NCI-H1417 (cell line): ENCODE results near the gene NTRK1.

Experiments
- DNase-seq, 3 experiments: peaks; one replicate each; lab custom pipeline; 2025; lab: John Stamatoyannopoulos, UW

The NTRK1 gene

GRCh38 chr1:156898161-156898566 lies 37.5 kb downstream of the NTRK1 start:
- DNase-seq, result no peak

- no peak for DNase-seq
These were observed 38.5 kb downstream of the NTRK1 start for GRCh38 chr1:156898971-156899664.

GRCh38 chr1:156899956-156900718 lies 39.5 kb downstream of the NTRK1 start:
- no peak for DNase-seq

DNA sequence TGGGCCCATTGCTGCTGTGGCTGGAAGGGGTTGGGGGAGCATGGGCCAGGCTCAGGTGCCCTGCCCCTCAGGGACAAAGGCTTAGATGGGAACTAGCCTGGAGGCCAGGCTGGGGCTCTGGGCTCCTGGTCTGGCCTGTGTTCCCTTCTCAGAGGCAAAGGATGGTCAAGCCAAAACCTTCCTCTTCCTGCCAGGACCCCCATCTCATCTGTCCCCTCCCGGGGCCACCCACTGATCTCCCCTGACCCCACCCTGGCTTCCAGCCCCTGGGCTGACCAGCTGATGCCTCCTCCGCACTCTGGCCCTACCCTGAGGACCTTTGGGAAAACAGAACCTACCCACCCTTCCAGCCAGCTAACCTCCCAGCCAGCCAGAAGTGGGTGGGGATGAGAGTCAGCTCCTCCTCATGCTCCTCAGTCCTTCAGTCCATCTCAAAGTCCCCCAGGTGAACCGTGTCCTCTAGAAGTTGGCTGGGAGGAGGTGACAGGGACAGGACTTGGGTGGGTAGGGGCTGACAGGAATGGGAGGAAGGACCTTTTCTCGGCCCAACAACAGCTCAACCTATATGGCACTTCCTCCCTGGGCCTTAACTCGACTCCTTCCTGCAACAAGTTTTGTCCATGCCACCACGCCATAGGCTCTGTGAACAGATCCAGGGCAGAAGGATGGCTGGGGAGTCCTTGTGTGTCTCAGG lies 40.4 kb downstream of the NTRK1 start:
- no peak for DNase-seq

- DNase-seq, result no peak
These were observed 40.9 kb downstream of the NTRK1 start for GRCh38 chr1:156901590-156901900.

- DNase-seq, result no peak
These were observed 41.6 kb downstream of the NTRK1 start for GRCh38 chr1:156901966-156902915.

GRCh38 chr1:156903328-156904091 lies 42.8 kb downstream of the NTRK1 start:
- DNase-seq, result no peak

DNA sequence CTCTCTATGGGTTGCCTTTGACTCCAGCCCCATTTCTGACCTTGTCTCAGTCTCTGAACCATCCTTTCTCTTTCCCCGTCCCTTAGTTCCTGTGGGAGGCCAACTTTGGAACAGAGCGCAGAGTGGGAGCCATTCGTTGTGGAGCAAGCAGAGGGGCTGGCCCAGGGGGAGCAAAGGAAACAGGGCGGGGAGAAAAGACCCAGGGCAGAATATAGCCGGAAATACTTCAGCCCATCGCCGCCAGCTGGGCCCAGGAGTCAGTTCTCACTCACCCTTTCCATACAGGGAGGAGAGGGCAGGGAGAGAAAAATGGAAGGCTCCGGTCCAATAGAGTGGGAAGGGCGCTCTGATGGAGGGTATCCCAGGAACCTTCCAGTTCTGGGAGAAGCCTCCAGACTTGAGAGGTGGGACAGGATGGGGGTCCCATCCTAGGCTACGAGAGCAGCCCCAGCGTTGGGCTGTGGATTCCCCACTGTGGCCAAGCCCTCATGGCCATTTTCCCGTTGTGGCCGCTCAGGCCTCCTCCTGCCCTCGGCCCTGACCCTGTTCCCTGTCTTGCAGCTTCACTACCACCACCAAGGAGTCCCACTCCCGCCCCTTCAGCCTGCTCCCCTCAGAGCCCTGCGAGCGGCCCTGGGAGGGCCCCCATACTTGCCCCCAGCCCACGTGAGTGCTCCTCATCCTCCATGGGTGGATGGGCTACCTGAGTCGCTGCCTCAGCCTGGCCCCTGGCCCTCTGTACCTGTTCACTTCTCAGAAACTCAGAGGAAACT lies 43.7 kb downstream of the NTRK1 start:
- no peak for DNase-seq

DNA sequence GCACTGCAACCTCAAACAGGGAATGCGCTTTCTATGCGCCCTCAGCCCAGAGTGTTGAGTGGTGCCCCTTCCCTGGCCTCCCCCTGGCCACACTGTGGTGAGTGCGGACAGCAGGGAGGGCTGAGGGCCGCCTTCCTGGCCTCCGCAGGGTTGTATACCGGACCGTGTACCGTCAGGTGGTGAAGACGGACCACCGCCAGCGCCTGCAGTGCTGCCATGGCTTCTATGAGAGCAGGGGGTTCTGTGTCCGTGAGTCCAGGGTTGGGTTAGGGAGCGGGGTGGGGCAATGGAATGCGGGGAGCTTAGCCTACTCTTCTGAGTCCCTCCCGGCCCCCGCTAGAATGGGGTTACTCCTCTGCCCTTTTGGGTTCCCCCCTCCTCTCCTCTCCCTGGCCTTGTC lies 44.5 kb downstream of the NTRK1 start:
- no peak for DNase-seq

- DNase-seq, result no peak
These were observed 45.0 kb downstream of the NTRK1 start for GRCh38 chr1:156905651-156906050.

DNA sequence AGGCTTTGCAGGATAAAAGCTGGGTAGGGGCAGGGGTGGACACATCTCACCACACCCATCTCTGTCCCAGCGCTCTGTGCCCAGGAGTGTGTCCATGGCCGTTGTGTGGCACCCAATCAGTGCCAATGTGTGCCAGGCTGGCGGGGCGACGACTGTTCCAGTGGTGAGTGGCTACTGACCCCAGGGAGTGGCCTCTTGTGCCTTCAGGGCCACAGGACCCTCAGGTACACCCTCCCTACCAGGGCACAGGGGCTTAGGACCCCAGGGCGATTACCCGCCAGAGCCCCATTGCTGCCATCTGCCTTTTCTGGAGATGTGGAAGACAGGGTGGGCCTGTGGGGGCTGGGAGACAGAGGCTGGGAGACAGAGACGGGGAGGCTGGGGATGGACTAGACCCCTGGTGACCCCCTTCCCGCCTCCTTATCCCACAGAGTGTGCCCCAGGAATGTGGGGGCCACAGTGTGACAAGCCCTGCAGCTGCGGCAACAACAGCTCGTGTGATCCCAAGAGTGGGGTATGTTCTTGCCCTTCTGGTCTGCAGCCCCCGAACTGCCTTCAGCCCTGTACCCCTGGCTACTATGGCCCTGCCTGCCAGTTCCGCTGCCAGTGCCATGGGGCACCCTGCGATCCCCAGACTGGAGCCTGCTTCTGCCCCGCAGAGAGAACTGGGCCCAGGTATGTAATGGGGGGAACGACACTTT lies 45.7 kb downstream of the NTRK1 start:
- no peak for DNase-seq

DNA sequence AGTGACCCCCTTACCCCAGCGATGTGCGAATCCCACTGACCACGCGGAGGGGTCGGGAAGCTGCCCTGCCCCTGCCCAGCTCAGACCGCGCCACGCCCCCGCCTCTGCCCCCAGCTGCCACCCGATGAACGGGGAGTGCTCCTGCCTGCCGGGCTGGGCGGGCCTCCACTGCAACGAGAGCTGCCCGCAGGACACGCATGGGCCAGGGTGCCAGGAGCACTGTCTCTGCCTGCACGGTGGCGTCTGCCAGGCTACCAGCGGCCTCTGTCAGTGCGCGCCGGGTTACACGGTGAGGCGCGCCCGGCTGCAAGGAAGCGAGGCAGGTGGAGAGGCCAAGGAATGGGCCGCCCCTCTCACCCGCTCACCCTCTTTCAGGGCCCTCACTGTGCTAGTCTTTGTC lies 47.9 kb downstream of the NTRK1 start:
- DNase-seq, result no peak

GRCh38 chr1:156908955-156909354 lies 48.3 kb downstream of the NTRK1 start:
- DNase-seq, result no peak

GRCh38 chr1:156909671-156910070 lies 49.0 kb downstream of the NTRK1 start:
- no peak for DNase-seq

DNA sequence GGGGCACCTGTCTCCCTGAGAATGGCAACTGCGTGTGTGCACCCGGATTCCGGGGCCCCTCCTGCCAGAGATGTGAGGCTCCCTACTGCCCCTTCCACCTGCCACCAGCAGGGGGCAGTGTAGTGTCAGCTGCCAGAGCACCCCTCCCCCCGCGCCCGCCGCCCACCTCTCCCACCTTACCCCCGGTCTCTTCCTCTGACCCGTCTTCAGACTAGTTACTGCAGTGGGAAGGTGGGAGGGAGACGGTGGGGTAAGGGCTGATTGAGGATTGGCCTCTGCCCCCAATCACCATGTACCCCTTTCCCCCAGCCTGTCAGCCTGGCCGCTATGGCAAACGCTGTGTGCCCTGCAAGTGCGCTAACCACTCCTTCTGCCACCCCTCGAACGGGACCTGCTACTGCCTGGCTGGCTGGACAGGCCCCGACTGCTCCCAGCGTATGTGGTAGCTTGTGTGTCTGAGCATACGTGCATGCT lies 49.7 kb downstream of the NTRK1 start:
- peak; percentile 56 to 63 (median 60) for DNase-seq

DNA sequence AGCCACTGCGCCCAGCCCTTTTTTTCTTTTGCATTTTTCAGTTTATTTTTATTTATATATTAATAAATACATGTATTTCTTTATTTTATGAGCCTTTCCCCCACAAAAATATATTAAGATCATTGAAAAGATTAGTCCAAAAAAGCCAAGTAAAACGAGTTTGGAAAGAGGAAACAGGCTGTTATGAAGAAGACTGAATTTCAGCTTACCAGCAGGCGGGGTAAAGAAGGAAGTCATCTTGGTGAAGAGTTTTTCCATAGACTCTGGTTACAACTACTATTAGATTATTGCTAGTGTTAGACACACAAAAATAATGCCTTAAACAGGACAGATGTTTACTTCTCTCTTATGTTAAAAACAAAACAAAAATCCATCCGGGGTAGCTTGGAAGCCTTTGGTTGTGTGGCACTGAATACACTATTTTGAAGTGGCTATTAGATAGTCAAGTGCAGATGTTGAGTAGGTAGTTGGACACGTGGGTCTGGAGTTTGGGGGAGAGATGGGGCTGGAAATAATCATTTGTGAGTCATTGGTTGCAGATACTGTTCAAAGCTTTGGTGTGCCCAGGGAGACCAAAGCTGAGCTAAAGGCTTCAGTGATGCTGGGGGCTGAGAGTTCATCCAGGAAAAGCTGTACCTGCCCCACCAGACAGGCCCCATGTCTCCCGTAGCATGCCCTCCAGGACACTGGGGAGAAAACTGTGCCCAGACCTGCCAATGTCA lies 51.1 kb downstream of the NTRK1 start:
- peak in 1 of 3 experiments; percentile 77 for DNase-seq

DNA sequence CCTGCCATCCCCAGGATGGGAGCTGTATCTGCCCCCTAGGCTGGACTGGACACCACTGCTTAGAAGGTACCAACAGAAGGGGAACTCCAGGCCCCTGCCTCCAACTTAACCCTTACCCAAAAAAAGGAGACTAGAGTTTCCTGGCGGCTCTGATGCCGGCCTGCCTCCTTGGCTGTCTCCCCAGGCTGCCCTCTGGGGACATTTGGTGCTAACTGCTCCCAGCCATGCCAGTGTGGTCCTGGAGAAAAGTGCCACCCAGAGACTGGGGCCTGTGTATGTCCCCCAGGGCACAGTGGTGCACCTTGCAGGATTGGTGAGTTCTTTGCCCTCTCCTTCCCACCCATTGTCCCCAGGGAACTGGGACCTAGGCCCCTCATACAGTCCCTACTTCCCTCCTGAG lies 51.6 kb downstream of the NTRK1 start:
- DNase-seq, result no peak

GRCh38 chr1:156912861-156913808 lies 52.5 kb downstream of the NTRK1 start:
- DNase-seq, result no peak
